ENCODE data around the gene TSPAN3.

DNA sequence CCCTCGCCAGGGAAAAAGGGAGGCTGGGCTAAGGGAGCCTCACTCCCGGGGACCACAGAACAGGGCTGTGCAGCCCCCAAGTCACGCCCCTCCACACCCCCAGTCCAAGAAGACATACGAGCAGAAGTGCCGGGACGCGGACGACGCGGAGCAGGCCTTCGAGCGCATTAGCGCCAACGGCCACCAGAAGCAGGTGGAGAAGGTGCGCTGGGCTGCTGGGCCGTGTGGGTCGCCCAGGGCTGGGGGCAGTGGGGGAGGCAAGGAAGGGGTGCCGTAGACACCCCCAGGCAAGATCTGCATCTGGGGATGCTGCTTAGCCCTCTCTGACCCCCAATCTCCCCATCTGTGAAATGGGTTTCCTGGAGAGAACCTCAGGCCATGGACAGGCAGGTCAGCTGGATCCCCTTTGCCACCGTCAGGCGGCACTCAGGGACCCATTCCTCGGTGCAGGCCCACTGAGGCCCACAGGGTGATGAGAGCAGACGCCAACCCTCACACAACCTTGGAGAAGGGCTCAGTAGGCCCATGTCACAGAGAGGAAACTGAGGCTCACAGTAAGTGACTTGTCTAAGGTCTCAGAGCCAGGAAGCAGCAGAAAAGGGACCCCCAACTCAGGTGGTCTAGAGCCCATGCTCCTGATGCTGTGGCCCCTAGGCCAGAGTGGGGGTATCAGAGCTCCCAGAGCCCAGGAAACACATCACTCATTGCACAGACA, 42.3 kb downstream of the TSPAN3 start:
- TF ChIP-seq RFX5 (IDR thresholded peaks at IDR 0.05; ENCODE audit: low read depth, low read length) (no peak), POLR2AphosphoS5 (IDR thresholded peaks at IDR 0.05; ENCODE audit: low read length) (no peak), CTCF (IDR thresholded peaks at IDR 0.05 in 2 of 3, conservative IDR thresholded peaks at IDR 0.05 in 1 of 3; ENCODE audit: control insufficient read depth in 2 of 3, extremely low read depth in 1 of 3, insufficient read depth in 1 of 3, low read depth in 3 of 3, low read length in 3 of 3) (no peak), POLR2A (IDR thresholded peaks at IDR 0.05; ENCODE audit: low read depth, low read length) (no peak), TARDBP (IDR thresholded peaks at IDR 0.05; ENCODE audit: borderline replicate concordance) (no peak), CEBPZ (IDR thresholded peaks at IDR 0.05; ENCODE audit: low read depth, low read length) (no peak), CBX5 (IDR thresholded peaks at IDR 0.05; ENCODE audit: low read depth) (no peak), EP300 (IDR thresholded peaks at IDR 0.05; ENCODE audit: borderline replicate concordance in 1 of 2, control insufficient read depth in 1 of 2, low read depth in 2 of 2, low read length in 2 of 2) (no peak), TCF3 (IDR thresholded peaks at IDR 0.05; ENCODE audit: borderline replicate concordance, insufficient read depth, low read depth, low read length) (no peak), EGR1 (IDR thresholded peaks at IDR 0.05; ENCODE audit: borderline replicate concordance in 1 of 2, low read depth in 2 of 2, low read length in 2 of 2) (no peak), SIN3A (IDR thresholded peaks at IDR 0.05; ENCODE audit: low read depth, low read length) (no peak)
- TF ChIP-seq, protein P1, sequence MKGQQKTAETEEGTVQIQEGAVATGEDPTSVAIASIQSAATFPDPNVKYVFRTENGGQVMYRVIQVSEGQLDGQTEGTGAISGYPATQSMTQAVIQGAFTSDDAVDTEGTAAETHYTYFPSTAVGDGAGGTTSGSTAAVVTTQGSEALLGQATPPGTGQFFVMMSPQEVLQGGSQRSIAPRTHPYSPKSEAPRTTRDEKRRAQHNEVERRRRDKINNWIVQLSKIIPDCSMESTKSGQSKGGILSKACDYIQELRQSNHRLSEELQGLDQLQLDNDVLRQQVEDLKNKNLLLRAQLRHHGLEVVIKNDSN (IDR thresholded peaks at IDR 0.05; ENCODE audit: borderline replicate concordance, extremely low read length, insufficient read depth, low read depth, low read length), result no peak
- TF ChIP-seq, protein P2, sequence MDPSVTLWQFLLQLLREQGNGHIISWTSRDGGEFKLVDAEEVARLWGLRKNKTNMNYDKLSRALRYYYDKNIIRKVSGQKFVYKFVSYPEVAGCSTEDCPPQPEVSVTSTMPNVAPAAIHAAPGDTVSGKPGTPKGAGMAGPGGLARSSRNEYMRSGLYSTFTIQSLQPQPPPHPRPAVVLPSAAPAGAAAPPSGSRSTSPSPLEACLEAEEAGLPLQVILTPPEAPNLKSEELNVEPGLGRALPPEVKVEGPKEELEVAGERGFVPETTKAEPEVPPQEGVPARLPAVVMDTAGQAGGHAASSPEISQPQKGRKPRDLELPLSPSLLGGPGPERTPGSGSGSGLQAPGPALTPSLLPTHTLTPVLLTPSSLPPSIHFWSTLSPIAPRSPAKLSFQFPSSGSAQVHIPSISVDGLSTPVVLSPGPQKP (IDR thresholded peaks at IDR 0.05; ENCODE audit: low read depth, low read length), result no peak
